HG03460 (cell line): ENCODE results near the gene RIPK3.

Experiments
- ATAC-seq: cut with Tn5 transposase; IDR thresholded peaks from one replicate; pipeline ENCODE4 v1.9.1; 2021; ENCODE audit not compliant: unreplicated experiment

RIPK3 gene

GRCh38 chr14:24324024-24324423 lies 15.8 kb downstream of the RIPK3 start:
- no peak for ATAC-seq

- ATAC-seq = no peak
These were observed 16.4 kb downstream of the RIPK3 start for GRCh38 chr14:24323341-24323740.

GRCh38 chr14:24322672-24323071 lies 17.1 kb downstream of the RIPK3 start:
- no peak for ATAC-seq

- no peak for ATAC-seq
These were observed 18.4 kb downstream of the RIPK3 start for GRCh38 chr14:24321212-24321975.

GRCh38 chr14:24317141-24317928 lies 22.5 kb downstream of the RIPK3 start:
- ATAC-seq = no peak

GRCh38 chr14:24316597-24316950 lies 23.2 kb downstream of the RIPK3 start:
- ATAC-seq = no peak

GRCh38 chr14:24315807-24316596 lies 23.8 kb downstream of the RIPK3 start:
- no peak for ATAC-seq

GRCh38 chr14:24315243-24315806 lies 24.5 kb downstream of the RIPK3 start:
- ATAC-seq = no peak

GRCh38 chr14:24314377-24315193 lies 25.2 kb downstream of the RIPK3 start:
- no peak for ATAC-seq

- ATAC-seq = no peak
These were observed 25.9 kb downstream of the RIPK3 start for GRCh38 chr14:24313913-24314312.

- no peak for ATAC-seq
These were observed 26.9 kb downstream of the RIPK3 start for GRCh38 chr14:24312736-24313507.

GRCh38 chr14:24311837-24312615 lies 27.8 kb downstream of the RIPK3 start:
- no peak for ATAC-seq

GRCh38 chr14:24310646-24311604 lies 28.9 kb downstream of the RIPK3 start, which contains the start of gene LTB4R:
Gene LTB4R (plus strand): TSS chr14:24311502. CDS start chr14:24315652, 4,150 bp downstream.
- ATAC-seq = peak; percentile 54

- ATAC-seq = no peak
These were observed 29.5 kb downstream of the RIPK3 start for GRCh38 chr14:24310265-24310645.

- no peak for ATAC-seq
These were observed 30.1 kb downstream of the RIPK3 start, which contains the start of gene LTB4R2 for GRCh38 chr14:24309538-24310264. Gene LTB4R2 (plus strand): TSS chr14:24310140. CDS start chr14:24310665, 525 bp downstream.

GRCh38 chr14:24308342-24309124 lies 31.3 kb downstream of the RIPK3 start:
- ATAC-seq = no peak
